ENCODE data around the gene CBLN3.
A peak's percentile ranks its signal among the peaks of the same experiment; 100 is the strongest.

The CBLN3 gene

GRCh38 chr14:24394275-24394674 is 35.2 kb downstream of the CBLN3 start:
- no peak for TF ChIP-seq TAF1 (IDR thresholded peaks at IDR 0.05; ENCODE audit: low read depth)
- TF ChIP-seq USF1 (IDR thresholded peaks at IDR 0.05), result no peak
- TF ChIP-seq, protein P1, sequence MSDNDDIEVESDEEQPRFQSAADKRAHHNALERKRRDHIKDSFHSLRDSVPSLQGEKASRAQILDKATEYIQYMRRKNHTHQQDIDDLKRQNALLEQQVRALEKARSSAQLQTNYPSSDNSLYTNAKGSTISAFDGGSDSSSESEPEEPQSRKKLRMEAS (IDR thresholded peaks at IDR 0.05), result no peak
- TF ChIP-seq EP300 (IDR thresholded peaks at IDR 0.05; ENCODE audit: borderline replicate concordance), result no peak
- no peak for TF ChIP-seq RAD21 (IDR thresholded peaks at IDR 0.05; ENCODE audit: low read depth)
- no peak for TF ChIP-seq FOXM1 (IDR thresholded peaks at IDR 0.05; ENCODE audit: borderline replicate concordance, low read depth)
- TF ChIP-seq, protein P2, sequence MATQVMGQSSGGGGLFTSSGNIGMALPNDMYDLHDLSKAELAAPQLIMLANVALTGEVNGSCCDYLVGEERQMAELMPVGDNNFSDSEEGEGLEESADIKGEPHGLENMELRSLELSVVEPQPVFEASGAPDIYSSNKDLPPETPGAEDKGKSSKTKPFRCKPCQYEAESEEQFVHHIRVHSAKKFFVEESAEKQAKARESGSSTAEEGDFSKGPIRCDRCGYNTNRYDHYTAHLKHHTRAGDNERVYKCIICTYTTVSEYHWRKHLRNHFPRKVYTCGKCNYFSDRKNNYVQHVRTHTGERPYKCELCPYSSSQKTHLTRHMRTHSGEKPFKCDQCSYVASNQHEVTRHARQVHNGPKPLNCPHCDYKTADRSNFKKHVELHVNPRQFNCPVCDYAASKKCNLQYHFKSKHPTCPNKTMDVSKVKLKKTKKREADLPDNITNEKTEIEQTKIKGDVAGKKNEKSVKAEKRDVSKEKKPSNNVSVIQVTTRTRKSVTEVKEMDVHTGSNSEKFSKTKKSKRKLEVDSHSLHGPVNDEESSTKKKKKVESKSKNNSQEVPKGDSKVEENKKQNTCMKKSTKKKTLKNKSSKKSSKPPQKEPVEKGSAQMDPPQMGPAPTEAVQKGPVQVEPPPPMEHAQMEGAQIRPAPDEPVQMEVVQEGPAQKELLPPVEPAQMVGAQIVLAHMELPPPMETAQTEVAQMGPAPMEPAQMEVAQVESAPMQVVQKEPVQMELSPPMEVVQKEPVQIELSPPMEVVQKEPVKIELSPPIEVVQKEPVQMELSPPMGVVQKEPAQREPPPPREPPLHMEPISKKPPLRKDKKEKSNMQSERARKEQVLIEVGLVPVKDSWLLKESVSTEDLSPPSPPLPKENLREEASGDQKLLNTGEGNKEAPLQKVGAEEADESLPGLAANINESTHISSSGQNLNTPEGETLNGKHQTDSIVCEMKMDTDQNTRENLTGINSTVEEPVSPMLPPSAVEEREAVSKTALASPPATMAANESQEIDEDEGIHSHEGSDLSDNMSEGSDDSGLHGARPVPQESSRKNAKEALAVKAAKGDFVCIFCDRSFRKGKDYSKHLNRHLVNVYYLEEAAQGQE (IDR thresholded peaks at IDR 0.05; ENCODE audit: low read depth), result no peak
- no peak for TF ChIP-seq TEAD4 (IDR thresholded peaks at IDR 0.05)
- TF ChIP-seq NFIC (IDR thresholded peaks at IDR 0.05), result no peak
- TF ChIP-seq CEBPB (IDR thresholded peaks at IDR 0.05), result no peak
- no peak for TF ChIP-seq ZBTB7A (IDR thresholded peaks at IDR 0.05; ENCODE audit: low read depth)
- no peak for TF ChIP-seq YY1 (IDR thresholded peaks at IDR 0.05; ENCODE audit: low read depth)

- peak; percentile 31; the same call in 1 of the 2 replicates for TF ChIP-seq EP300 (IDR thresholded peaks at IDR 0.05; ENCODE audit: borderline replicate concordance)
- TF ChIP-seq ZBTB7A (IDR thresholded peaks at IDR 0.05; ENCODE audit: low read depth), result 0 out of 2 replicates have a peak, but pooled peaks have one; percentile 24
- TF ChIP-seq EGR1 (IDR thresholded peaks at IDR 0.05), result no peak
- no peak for TF ChIP-seq TCF12 (IDR thresholded peaks at IDR 0.05; ENCODE audit: low read depth)
- peak; percentile 22; the same call in 1 of the 2 replicates for TF ChIP-seq RAD21 (IDR thresholded peaks at IDR 0.05; ENCODE audit: low read depth)
- TF ChIP-seq TEAD4 (IDR thresholded peaks at IDR 0.05), result peak; percentile 75
Observed at GRCh38 chr14:24392325-24393091, 37.0 kb downstream of the CBLN3 start.

GRCh38 chr14:24390701-24391468 is 38.6 kb downstream of the CBLN3 start:
- TF ChIP-seq RAD21 (IDR thresholded peaks at IDR 0.05; ENCODE audit: low read depth), result no peak
- no peak for TF ChIP-seq EGR1 (IDR thresholded peaks at IDR 0.05)
- TF ChIP-seq, protein P2 (IDR thresholded peaks at IDR 0.05; ENCODE audit: low read depth), result no peak
- TF ChIP-seq FOXM1 (IDR thresholded peaks at IDR 0.05; ENCODE audit: borderline replicate concordance, low read depth), result no peak
- no peak for TF ChIP-seq EP300 (IDR thresholded peaks at IDR 0.05; ENCODE audit: borderline replicate concordance)
- TF ChIP-seq TAF1 (IDR thresholded peaks at IDR 0.05; ENCODE audit: low read depth), result no peak
- TF ChIP-seq CREB1 (IDR thresholded peaks at IDR 0.05; ENCODE audit: low read depth), result no peak
- no peak for TF ChIP-seq ZBTB7A (IDR thresholded peaks at IDR 0.05; ENCODE audit: low read depth)
- no peak for TF ChIP-seq CEBPB (IDR thresholded peaks at IDR 0.05)
- TF ChIP-seq NFIC (IDR thresholded peaks at IDR 0.05), result no peak
- no peak for TF ChIP-seq TEAD4 (IDR thresholded peaks at IDR 0.05)

GRCh38 chr14:24389226-24389848 is 40.1 kb downstream of the CBLN3 start:
- TF ChIP-seq EP300 (IDR thresholded peaks at IDR 0.05; ENCODE audit: borderline replicate concordance), result no peak
- TF ChIP-seq TEAD4 (IDR thresholded peaks at IDR 0.05), result no peak
- no peak for TF ChIP-seq NFIC (IDR thresholded peaks at IDR 0.05)
- TF ChIP-seq USF1 (IDR thresholded peaks at IDR 0.05), result peak; percentile 80

GRCh38 chr14:24388474-24389179 is 40.8 kb downstream of the CBLN3 start:
- TF ChIP-seq USF1 (IDR thresholded peaks at IDR 0.05), result no peak
- no peak for TF ChIP-seq FOXM1 (IDR thresholded peaks at IDR 0.05; ENCODE audit: borderline replicate concordance, low read depth)
- no peak for TF ChIP-seq EP300 (IDR thresholded peaks at IDR 0.05; ENCODE audit: borderline replicate concordance)
- no peak for TF ChIP-seq CREB1 (IDR thresholded peaks at IDR 0.05; ENCODE audit: low read depth)
- no peak for TF ChIP-seq TCF12 (IDR thresholded peaks at IDR 0.05; ENCODE audit: low read depth)
- no peak for TF ChIP-seq ZBTB7A (IDR thresholded peaks at IDR 0.05; ENCODE audit: low read depth)
